Caco-2 (cell line): ENCODE data around the gene AGO3. TPM values are rescaled to one million over a fixed set of nuclear protein-coding genes. Genes with fewer than 3 reads are reported as not detected.

ENCODE experiments used
- BruUV-seq: library from RNA; stranded (reverse); fragments of 400-500 nt; replicated peaks from 2 replicates; lab custom pipeline; 2021; lab: Mats Ljungman, UMichigan
- CTCF ChIA-PET: fragments of 300-600 bp; sonication (Branson Sonifier 250); formaldehyde crosslinking; loops from one replicate; lab custom pipeline; 2022; ENCODE audit warnings: antibody characterized with exemption; lab: Charles Lee
- POLR2A ChIA-PET: fragments of 300-600 bp; sonication (Branson Sonifier 250); formaldehyde crosslinking; loops from one replicate; lab custom pipeline; 2022; ENCODE audit warnings: antibody characterized with exemption; lab: Charles Lee
- DNase-seq, 2 experiments: peaks; one replicate each; pipeline versions ENCODE4 v3.0.0 to v3.0.0-alpha.2; 2020 to 2022
- H3K27me3 ChIP-seq: replicated peaks from 2 replicates; pipeline ENCODE4 v1.6.0; 2011; ENCODE audit warnings: low read length; ENCODE audit not compliant: control insufficient read depth, insufficient read depth
- H3K36me3 ChIP-seq: 2 replicates; pipeline ENCODE4 v1.5.1; 2011; ENCODE audit warnings: low read length; ENCODE audit not compliant: control insufficient read depth, insufficient read depth
- H3K4me1 ChIP-seq: fragments of 250-450 bp; sonication (Bioruptor Pico); 2 replicates; pipeline ENCODE4 v1.5.1; 2020; ENCODE audit warnings: mild to moderate bottlenecking
- H3K4me3 ChIP-seq: 2 replicates; pipeline ENCODE4 v1.5.1; 2011; ENCODE audit warnings: low read depth, mild to moderate bottlenecking, control low read depth, low read length
- H3K9me3 ChIP-seq: fragments of 250-450 bp; sonication (Bioruptor Pico); 2 replicates; pipeline ENCODE4 v1.5.1; 2020; ENCODE audit warnings: mild to moderate bottlenecking, moderate library complexity
- H3K27ac Mint-ChIP-seq: one replicate; pipeline ENCODE4 v1.8.0; 2022; ENCODE audit warnings: mixed read lengths; ENCODE audit not compliant: unreplicated experiment
- H3K27me3 Mint-ChIP-seq: one replicate; pipeline ENCODE4 v1.8.0; 2022; ENCODE audit warnings: mixed read lengths; ENCODE audit not compliant: insufficient read depth, unreplicated experiment
- H3K36me3 Mint-ChIP-seq: one replicate; pipeline ENCODE4 v1.8.0; 2022; ENCODE audit warnings: mild to moderate bottlenecking, mixed read lengths; ENCODE audit not compliant: insufficient read depth, unreplicated experiment
- H3K4me1 Mint-ChIP-seq: one replicate; pipeline ENCODE4 v1.8.0; 2022; ENCODE audit warnings: low read depth, mixed read lengths; ENCODE audit not compliant: unreplicated experiment
- H3K4me3 Mint-ChIP-seq: one replicate; pipeline ENCODE4 v1.8.0; 2022; ENCODE audit warnings: mild to moderate bottlenecking, moderate library complexity, mixed read lengths; ENCODE audit not compliant: unreplicated experiment
- H3K9me3 Mint-ChIP-seq: one replicate; pipeline ENCODE4 v1.8.0; 2022; ENCODE audit warnings: mixed read lengths; ENCODE audit not compliant: unreplicated experiment
- intact Hi-C: fragments of 100-400 bp; cut with micrococcal nuclease; formaldehyde crosslinking; loops from one replicate; pipeline ENCODE4 v1.10.0; 2022; ENCODE audit not compliant: unreplicated experiment
- total RNA-seq: library from RNA; stranded (reverse); gene quantifications from 2 replicates; pipeline ENCODE4 v1.2.3, GENCODE V29; 2022
- TF ChIP-seq, protein P1 (sequence below), 2 experiments: fragments of 200-600 bp in 1 of 2; IDR thresholded peaks; 1 replicate in 1 of 2; 2 replicates in 1 of 2; pipeline versions ENCODE4 v1.5.1 to v1.8.0; 2011 to 2022; ENCODE audit warnings: antibody characterized with exemption in 1 of 2, control low read depth in 1 of 2, inconsistent platforms in 1 of 2, low read depth in 1 of 2, low read length in 1 of 2, mild to moderate bottlenecking in 1 of 2, moderate library complexity in 1 of 2; ENCODE audit not compliant: insufficient read depth in 1 of 2, severe bottlenecking in 1 of 2, unreplicated experiment in 1 of 2

AGO3 gene
- total RNA-seq, 1 experiment from 2014 or later, result 18.1 TPM

DNA sequence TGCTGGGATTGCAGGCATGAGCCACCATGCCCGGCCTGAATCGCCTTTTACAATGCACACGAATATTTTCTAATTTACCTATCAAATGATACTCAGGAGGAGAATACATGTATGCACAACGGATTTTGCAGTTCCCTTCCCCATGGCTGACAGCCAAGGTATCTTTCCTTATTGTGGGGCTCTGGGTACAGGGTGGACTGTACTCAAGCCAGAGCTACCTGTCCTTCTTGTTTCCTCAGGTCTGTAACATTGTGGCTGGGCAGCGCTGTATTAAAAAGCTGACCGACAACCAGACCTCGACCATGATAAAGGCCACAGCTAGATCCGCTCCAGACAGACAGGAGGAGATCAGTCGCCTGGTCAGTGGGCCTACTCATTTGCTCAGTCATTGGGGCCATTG lies 29.7 kb upstream of the AGO3 start:
- no peaks in the 10 kb centered on the region for H3K4me1 ChIP-seq
- H3K36me3 ChIP-seq, result no peaks in the 10 kb centered on the region
- Mint-ChIP-seq H3K9me3 (no peaks in the 10 kb centered on the region), H3K27ac (no peak overlapping the region), H3K27me3 (no peaks in the 10 kb centered on the region), H3K36me3 (peaks cover 40% of the 10 kb centered on the region), H3K4me3 (no peak overlapping the region), H3K4me1 (no peaks in the 10 kb centered on the region)
- H3K4me3 ChIP-seq, result no peak overlapping the region
- intact Hi-C loops, result no loop called here
- ChIA-PET POLR2A (interaction anchor here (0.6 kb wide), 1 partner anchor 248 kb away, joined by 4 read pairs; the partner anchor contains the start of gene TRAPPC3), CTCF (no interaction called here)
- no TSS peak for BruUV-seq
- H3K9me3 ChIP-seq, result no peaks in the 10 kb centered on the region
- H3K27me3 ChIP-seq, result no peaks in the 10 kb centered on the region
- no peak for DNase-seq
- TF ChIP-seq, protein P1, sequence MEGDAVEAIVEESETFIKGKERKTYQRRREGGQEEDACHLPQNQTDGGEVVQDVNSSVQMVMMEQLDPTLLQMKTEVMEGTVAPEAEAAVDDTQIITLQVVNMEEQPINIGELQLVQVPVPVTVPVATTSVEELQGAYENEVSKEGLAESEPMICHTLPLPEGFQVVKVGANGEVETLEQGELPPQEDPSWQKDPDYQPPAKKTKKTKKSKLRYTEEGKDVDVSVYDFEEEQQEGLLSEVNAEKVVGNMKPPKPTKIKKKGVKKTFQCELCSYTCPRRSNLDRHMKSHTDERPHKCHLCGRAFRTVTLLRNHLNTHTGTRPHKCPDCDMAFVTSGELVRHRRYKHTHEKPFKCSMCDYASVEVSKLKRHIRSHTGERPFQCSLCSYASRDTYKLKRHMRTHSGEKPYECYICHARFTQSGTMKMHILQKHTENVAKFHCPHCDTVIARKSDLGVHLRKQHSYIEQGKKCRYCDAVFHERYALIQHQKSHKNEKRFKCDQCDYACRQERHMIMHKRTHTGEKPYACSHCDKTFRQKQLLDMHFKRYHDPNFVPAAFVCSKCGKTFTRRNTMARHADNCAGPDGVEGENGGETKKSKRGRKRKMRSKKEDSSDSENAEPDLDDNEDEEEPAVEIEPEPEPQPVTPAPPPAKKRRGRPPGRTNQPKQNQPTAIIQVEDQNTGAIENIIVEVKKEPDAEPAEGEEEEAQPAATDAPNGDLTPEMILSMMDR (IDR thresholded peaks at IDR 0.05; ENCODE audit: insufficient read depth in 1 of 2, low read depth in 1 of 2, low read length in 1 of 2, severe bottlenecking in 1 of 2, unreplicated experiment in 1 of 2), result no peak

DNA sequence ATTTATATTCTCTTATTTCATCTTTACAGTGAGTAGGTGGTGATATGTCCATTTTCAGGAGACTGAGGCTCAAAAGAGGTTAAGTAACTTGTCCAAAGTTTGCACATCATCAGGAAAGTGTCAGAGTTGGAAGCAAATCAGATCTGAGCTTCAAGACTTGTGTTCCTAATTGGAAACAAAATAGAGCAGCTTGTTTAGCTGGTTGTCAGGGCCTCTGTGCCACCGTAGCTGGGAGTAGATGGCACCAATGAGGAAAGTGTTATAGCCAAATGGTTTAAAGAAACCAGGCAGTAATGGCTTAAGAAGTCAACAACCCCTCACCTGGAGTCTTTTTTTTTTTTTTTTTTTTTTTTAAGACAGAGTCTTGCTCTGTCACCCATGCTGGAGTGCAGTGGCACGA lies 28.2 kb upstream of the AGO3 start:
- Mint-ChIP-seq H3K36me3 (peaks cover 34% of the 10 kb centered on the region), H3K9me3 (no peaks in the 10 kb centered on the region), H3K4me3 (no peak overlapping the region), H3K27ac (no peak overlapping the region), H3K4me1 (no peaks in the 10 kb centered on the region), H3K27me3 (no peaks in the 10 kb centered on the region)
- ChIA-PET CTCF (interaction anchor here (0.7 kb wide), 1 partner anchor 330 kb away, joined by 7 read pairs; the partner anchor contains the start of gene TFAP2E), POLR2A (no interaction called here)
- intact Hi-C loops, result no loop called here
- TF ChIP-seq, protein P1 (IDR thresholded peaks at IDR 0.05; ENCODE audit: insufficient read depth in 1 of 2, low read depth in 1 of 2, low read length in 1 of 2, severe bottlenecking in 1 of 2, unreplicated experiment in 1 of 2), result no peak
- Histone ChIP-seq H3K4me3 (no peak overlapping the region), H3K4me1 (no peaks in the 10 kb centered on the region), H3K36me3 (0 out of 2 replicates have a peak, but pooled peaks cover 2% of the 10 kb centered on the region), H3K9me3 (no peaks in the 10 kb centered on the region), H3K27me3 (no peaks in the 10 kb centered on the region)
- DNase-seq, result no peak
- BruUV-seq, result no TSS peak

DNA sequence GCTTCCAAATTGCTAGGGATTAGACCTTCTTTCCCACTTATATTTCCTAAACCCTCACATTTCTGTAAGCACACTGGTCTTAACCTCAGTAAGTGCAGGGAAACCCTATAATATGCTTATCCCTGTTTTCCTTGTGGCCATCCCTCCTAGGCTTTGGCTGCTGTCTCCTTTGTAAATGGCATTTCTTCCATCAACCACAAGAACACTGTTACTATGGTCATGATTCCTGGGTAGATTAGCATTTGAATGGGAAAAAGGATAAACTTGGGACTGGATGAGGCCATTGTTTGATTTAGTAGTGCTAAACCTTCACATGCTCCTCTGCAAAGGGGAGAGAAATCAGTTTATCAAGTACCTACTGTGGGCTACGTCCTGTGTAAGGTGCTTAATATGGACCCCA lies 16.2 kb upstream of the AGO3 start:
- Histone ChIP-seq H3K36me3 (no peaks in the 10 kb centered on the region; the same call in 1 of the 2 replicates), H3K9me3 (no peaks in the 10 kb centered on the region), H3K4me1 (no peaks in the 10 kb centered on the region), H3K27me3 (no peaks in the 10 kb centered on the region), H3K4me3 (no peak overlapping the region)
- no peak overlapping the region for H3K4me3 Mint-ChIP-seq
- ChIA-PET CTCF (no interaction called here), POLR2A (no interaction called here)
- TF ChIP-seq, protein P1 (IDR thresholded peaks at IDR 0.05; ENCODE audit: insufficient read depth in 1 of 2, low read depth in 1 of 2, low read length in 1 of 2, severe bottlenecking in 1 of 2, unreplicated experiment in 1 of 2), result no peak
- H3K27ac Mint-ChIP-seq, result no peak overlapping the region
- no TSS peak for BruUV-seq
- H3K9me3 Mint-ChIP-seq, result no peaks in the 10 kb centered on the region
- intact Hi-C loops, result no loop called here
- H3K27me3 Mint-ChIP-seq, result no peaks in the 10 kb centered on the region
- H3K4me1 Mint-ChIP-seq, result no peaks in the 10 kb centered on the region
- no peak for DNase-seq
- H3K36me3 Mint-ChIP-seq, result peaks cover 48% of the 10 kb centered on the region
